Testis (tissue), 3 donors: ENCODE data around the gene HCLS1. TPM values are rescaled to one million over a fixed set of nuclear protein-coding genes. Genes with fewer than 3 reads are reported as not detected.

Experiments used
- DNase-seq: peaks from one replicate; pipeline ENCODE4 v3.0.0-alpha.2; 2019
- H3K27ac ChIP-seq, 2 donors: fragments of 200-600 bp; sonication (generic); one replicate each; pipeline ENCODE4 v1.5.1; 2019
- H3K27me3 ChIP-seq: fragments of 200-600 bp; sonication (generic); one replicate; pipeline ENCODE4 v1.5.1; 2019
- H3K36me3 ChIP-seq: fragments of 200-600 bp; sonication (generic); one replicate; pipeline ENCODE4 v1.5.1; 2017; ENCODE audit warnings: low read depth; ENCODE audit errors: missing control alignments
- H3K4me1 ChIP-seq: fragments of 200-600 bp; sonication (generic); one replicate; pipeline ENCODE4 v1.5.1; 2019
- H3K4me3 ChIP-seq, 2 donors: fragments of 200-600 bp; sonication (generic); one replicate each; pipeline ENCODE4 v1.5.1; 2017 to 2019
- H3K9me3 ChIP-seq: fragments of 200-600 bp; sonication (generic); one replicate; pipeline ENCODE4 v1.5.1; 2017
- CTCF ChIP-seq, 3 experiments: fragments of 450-650 bp in 2 of 3; fragments of 200-600 bp in 1 of 3; sonication (generic) in 1 of 3; IDR thresholded peaks; one replicate each; pipeline ENCODE4 v1.5.1; 2016 to 2019; ENCODE audit warnings: antibody characterized with exemption in 3 of 3, mild to moderate bottlenecking in 2 of 3, moderate library complexity in 1 of 3
- POLR2A ChIP-seq: fragments of 450-650 bp; IDR thresholded peaks from one replicate; pipeline ENCODE4 v1.6.1; 2017; ENCODE audit warnings: antibody characterized with exemption, mild to moderate bottlenecking, moderate library complexity
- whole genome bisulfite sequencing, 2 donors: methylation state at CpG; one replicate each; pipeline ENCODE4 v1.1.5; 2018; 5-methylcytosine and 5-hydroxymethylcytosine counted together
- intact Hi-C: fragments of 100-400 bp; cut with DNase I; formaldehyde crosslinking; loops from one replicate; pipeline ENCODE4 v1.15.1; 2023; ENCODE audit warnings: low total_unique reads
- polyA plus RNA-seq: library from polyadenylated mRNA; stranded (reverse); fragments of 350-450 nt; fragmentation: Illumina TruSeq; extraction: RNeasy Lipid Tissue Mini Kit (QIAGEN cat#74804); gene quantifications from one replicate; pipeline ENCODE4 v1.2.3, GENCODE V29; 2014; ENCODE audit warnings: low read depth, low replicate concordance; ENCODE audit not compliant: insufficient read depth
- total RNA-seq, 2 donors: library from RNA; depleted of rRNA; stranded (reverse); fragments of >200 nt; gene quantifications; one replicate each; pipeline ENCODE4 v1.2.3, GENCODE V29; 2016

The HCLS1 gene
- total and polyA plus RNA-seq, 3 donors from 2014 or later: 8.7 to 17.3 (median 15.6) TPM

GRCh38 chr3:121659586-121659985 is 1.1 kb downstream of the HCLS1 start:
- peak overlapping the region in 1 of 2 donors; percentile 20 for H3K27ac ChIP-seq
- H3K9me3 ChIP-seq: no peaks in the 10 kb centered on the region
- H3K4me1 ChIP-seq: no peaks in the 10 kb centered on the region
- no peaks in the 10 kb centered on the region for H3K36me3 ChIP-seq
- H3K27me3 ChIP-seq: no peaks in the 10 kb centered on the region
- no peak overlapping the region for H3K4me3 ChIP-seq
- TF ChIP-seq POLR2A: no peak
- no peak for TF ChIP-seq CTCF (IDR thresholded peaks at IDR 0.05)
- no peak for DNase-seq
- WGBS, 2 donors: 94 to 95% methylated on average over 3 of the region's 3 CpGs
- intact Hi-C loops: no loop called here

- no peaks in the 10 kb centered on the region for H3K36me3 ChIP-seq
- H3K27ac ChIP-seq: peak overlapping the region in 1 of 2 donors; percentile 20
- intact Hi-C loops: no loop called here
- no peak overlapping the region for H3K4me3 ChIP-seq
- no peaks in the 10 kb centered on the region for H3K27me3 ChIP-seq
- no peaks in the 10 kb centered on the region for H3K9me3 ChIP-seq
- no peaks in the 10 kb centered on the region for H3K4me1 ChIP-seq
- no peak for TF ChIP-seq CTCF (IDR thresholded peaks at IDR 0.05)
- no peak for TF ChIP-seq POLR2A
- WGBS, 2 donors: 49 to 62% methylated on average over 6 of the region's 6 CpGs
- DNase-seq: no peak
Observed at GRCh38 chr3:121658716-121659435, 1.8 kb downstream of the HCLS1 start.

- TF ChIP-seq POLR2A (no peak), CTCF (IDR thresholded peaks at IDR 0.05) (no peak)
- Histone ChIP-seq H3K9me3 (no peaks in the 10 kb centered on the region), H3K27me3 (no peaks in the 10 kb centered on the region), H3K4me1 (no peaks in the 10 kb centered on the region), H3K36me3 (no peaks in the 10 kb centered on the region), H3K27ac (no peak overlapping the region), H3K4me3 (no peak overlapping the region)
- intact Hi-C loops: no loop called here
- no peak for DNase-seq
- 91% methylated on average over 6 of the region's 6 CpGs for WGBS, 2 donors
Observed at GRCh38 chr3:121654493-121655385, 6.0 kb downstream of the HCLS1 start.

DNA sequence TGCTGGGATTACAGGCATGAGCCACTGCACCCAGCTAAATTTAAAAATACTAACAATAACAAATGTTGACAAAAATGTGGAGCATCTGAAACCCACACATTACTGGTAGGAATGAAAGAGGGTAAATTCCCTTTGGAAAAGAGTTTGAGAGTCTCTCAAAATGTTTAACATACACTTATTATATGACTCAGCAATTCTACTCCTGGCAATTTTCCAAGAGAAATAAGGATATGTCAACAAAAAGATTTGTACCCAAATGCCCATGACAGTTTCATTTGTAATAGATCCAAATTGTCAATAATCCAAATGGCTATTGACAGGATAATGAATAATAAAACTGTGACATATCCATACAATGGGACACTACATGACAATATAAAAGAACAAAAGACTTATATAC is 9.0 kb downstream of the HCLS1 start:
- no peaks in the 10 kb centered on the region for H3K9me3 ChIP-seq
- no peaks in the 10 kb centered on the region for H3K27me3 ChIP-seq
- no peaks in the 10 kb centered on the region for H3K36me3 ChIP-seq
- H3K4me3 ChIP-seq: no peak overlapping the region
- H3K27ac ChIP-seq: no peak overlapping the region
- DNase-seq: no peak
- TF ChIP-seq POLR2A (no peak), CTCF (IDR thresholded peaks at IDR 0.05) (no peak)
- intact Hi-C loops: no loop called here
- H3K4me1 ChIP-seq: peaks cover 6% of the 10 kb centered on the region
